Measurements from ENCODE around the gene MSI2.

- no peak for TF ChIP-seq CTCF (conservative IDR thresholded peaks at IDR 0.05; ENCODE audit: low read depth in 2 of 2)
- TF ChIP-seq EZH2 (IDR thresholded peaks at IDR 0.05; ENCODE audit: low read depth, unreplicated experiment): no peak
- no peak for TF ChIP-seq POLR2AphosphoS5 (IDR thresholded peaks at IDR 0.05; ENCODE audit: low read depth)
- TF ChIP-seq EZH2phosphoT487 (IDR thresholded peaks at IDR 0.05; ENCODE audit: unreplicated experiment): no peak
- TF ChIP-seq ETS1 (IDR thresholded peaks at IDR 0.05): no peak
- no peak for TF ChIP-seq REST (IDR thresholded peaks at IDR 0.05; ENCODE audit: unreplicated experiment)
- TF ChIP-seq CREB1 (CRISPR knock-in tag; IDR thresholded peaks at IDR 0.05; ENCODE audit: low read depth): no peak
- no peak for TF ChIP-seq ZNF114 (CRISPR knock-in tag; IDR thresholded peaks at IDR 0.05)
- TF ChIP-seq JUNB (IDR thresholded peaks at IDR 0.05; ENCODE audit: unreplicated experiment): no peak
- TF ChIP-seq ZNF462 (CRISPR knock-in tag; IDR thresholded peaks at IDR 0.05): 0 out of 2 replicates have a peak, but pooled peaks have one; percentile 41
- no peak for TF ChIP-seq ZNF331 (CRISPR knock-in tag; IDR thresholded peaks at IDR 0.05; ENCODE audit: low read depth)
Observed at GRCh38 chr17:57499648-57500049, 243.3 kb downstream of the MSI2 start.

Data from GM23338 (cell line).